ENCODE results near the gene NUMB.

The NUMB gene

DNA sequence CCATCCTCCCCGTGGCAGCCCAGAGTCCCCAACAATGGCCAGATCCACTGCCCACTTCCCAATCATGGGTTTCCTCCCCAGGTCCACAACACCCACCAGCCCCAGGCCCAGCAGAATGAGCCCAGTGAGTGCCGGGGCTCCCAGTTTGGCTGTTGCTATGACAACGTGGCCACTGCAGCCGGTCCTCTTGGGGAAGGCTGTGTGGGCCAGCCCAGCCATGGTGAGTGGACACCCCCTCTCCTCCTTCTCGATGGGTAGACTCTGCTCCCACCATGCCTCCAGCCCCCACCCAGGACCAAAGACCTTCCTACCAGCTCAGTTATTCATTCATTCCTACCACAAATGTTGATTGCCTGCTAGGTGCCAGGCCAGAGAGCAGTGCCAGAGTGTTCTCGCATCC lies 197.3 kb downstream of the NUMB start:
- no peak for DNase-seq (ENCODE audit: low read depth in 2 of 2)

DNA sequence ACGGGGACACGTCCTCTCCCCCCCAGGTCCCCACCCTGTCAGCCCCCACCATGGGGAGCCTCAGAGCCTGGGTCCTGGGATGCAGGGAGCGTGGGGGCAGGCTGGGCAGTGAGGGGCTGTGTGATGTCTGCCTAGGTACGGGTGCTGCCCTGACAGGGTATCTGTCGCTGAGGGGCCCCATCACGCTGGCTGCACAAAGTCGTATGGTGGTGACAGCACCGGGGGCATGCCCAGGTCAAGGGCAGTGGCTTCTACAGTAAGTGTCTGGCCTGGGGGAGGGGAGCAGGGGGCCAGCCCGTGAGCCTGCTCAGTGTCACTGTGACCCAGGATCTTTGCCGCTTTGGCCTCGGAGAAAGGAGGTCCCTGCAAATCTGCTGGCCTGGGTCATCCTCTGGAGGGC lies 197.8 kb downstream of the NUMB start:
- no peak for DNase-seq (ENCODE audit: low read depth in 2 of 2)

DNA sequence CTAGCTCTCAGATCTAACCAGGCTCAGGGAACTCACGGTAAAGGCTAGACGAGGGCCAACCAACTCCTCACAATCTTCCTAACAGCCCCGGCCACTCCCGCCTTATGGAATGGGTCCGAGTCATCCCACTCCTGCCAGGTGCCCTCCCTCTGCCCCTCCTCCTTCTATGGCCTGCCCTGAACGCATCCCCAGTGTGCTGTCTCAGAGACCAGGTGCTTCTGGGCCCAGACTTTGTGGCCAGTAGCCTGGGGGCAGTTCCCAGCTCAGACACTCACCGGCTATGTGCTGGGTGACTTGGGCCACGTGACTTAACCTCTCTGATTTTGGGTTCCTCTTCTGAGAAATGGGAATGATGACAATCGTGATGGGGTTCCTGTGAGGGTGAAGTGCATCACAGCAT lies 198.5 kb downstream of the NUMB start:
- DNase-seq (ENCODE audit: low read depth in 2 of 2): no peak

DNA sequence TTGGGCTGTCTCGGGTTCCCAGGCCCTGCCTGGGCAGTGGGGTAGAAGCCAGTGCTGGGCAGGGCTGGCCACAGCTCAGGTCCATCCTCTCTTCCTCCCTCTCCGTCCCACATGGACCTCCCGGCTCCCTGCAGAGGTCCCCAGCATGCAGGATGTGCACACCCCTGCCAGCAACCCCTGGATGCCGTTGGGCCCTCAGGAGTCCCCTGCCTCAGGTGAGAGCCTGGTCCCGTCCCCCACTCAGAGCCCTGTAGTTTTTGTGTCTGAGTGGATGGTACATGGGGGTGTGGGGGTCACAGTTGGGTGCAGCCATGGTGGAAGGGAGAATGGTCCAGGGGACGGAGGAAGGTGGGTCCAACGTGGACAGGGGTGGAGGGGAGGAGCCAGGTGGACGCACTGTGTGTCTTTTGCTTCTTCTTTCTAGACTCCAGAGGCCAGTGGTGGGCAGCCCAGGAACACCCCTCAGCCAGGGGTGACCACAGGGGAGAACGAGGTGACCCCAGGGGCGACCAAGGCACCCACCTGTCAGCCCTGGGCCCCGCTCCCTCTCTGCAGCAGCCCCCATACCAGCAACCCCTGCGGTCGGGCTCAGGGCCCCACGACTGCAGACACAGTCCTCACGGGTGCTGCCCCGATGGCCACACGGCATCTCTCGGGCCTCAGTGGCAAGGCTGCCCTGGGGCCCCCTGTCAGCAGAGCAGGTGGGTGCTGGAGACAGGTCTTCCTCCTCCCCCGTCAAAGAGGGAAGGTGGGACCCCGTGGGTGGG lies 199.3 kb downstream of the NUMB start:
- DNase-seq (ENCODE audit: low read depth in 2 of 2): no peak

DNA sequence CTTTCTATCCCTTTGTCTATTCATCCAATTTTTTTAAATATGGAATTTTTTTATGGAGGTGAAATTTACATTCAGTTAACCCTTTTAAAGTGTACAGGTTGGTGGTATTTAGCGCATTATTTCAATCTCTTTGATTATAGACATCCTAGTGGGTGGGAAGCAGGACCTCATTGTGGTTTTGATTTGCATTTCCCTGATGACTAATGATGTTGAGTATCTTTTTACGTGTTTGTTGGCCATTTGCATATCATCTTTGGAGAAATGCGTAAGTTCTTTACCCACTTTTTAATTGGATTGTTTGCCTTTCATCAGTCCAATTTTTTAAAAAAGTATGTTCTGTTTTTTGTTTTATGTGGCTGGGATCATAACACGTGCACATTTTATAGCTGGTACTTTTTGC lies 200.3 kb downstream of the NUMB start:
- DNase-seq (ENCODE audit: low read depth in 2 of 2): no peak

DNA sequence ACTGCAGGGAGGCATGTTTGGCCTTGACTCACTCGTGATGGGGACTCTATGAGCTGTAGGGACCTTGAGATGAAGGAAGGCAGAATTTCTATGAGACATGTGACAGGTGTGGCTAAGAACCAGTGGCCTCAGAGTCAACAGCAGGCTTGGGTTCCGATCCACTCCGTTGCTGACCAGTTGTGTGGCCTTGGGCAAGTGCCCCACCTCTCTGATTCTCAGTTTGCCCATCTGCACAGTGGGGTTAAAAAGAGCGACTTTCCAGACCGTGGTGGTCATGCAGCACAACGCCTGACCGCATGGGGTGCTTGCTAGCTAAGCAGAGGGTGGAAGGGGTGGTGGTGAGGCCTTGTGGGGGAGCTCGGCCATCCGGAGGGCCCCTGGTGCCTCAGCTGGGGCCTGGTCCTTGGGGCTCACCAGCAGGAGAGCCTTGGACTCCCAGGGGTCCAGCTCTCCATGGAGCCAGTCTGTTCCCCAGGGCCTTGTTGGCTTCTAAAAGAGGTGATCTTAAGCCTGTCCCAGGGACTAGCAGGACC lies 202.6 kb downstream of the NUMB start:
- no peak for DNase-seq (ENCODE audit: low read depth in 2 of 2)

DNA sequence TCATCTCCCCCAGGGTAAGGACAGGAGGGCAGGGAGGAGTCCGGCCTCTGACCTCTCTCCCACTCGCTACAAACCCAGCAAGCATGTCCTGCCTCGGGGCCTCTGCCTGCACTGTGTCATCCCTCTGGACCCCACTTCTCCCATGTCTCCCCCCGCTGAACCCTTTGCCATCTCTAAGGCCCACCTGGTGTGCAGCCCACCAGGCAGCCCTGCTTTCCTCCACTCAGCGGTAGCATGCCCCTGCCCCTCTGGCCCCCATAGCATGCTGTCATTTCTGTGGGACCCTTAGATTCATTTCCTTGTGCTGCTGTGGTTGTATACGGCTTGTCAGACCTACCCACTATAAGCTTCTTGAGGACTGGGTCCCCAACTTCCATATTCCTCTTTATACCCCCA lies 203.3 kb downstream of the NUMB start:
- DNase-seq (ENCODE audit: low read depth in 2 of 2): no peak

DNA sequence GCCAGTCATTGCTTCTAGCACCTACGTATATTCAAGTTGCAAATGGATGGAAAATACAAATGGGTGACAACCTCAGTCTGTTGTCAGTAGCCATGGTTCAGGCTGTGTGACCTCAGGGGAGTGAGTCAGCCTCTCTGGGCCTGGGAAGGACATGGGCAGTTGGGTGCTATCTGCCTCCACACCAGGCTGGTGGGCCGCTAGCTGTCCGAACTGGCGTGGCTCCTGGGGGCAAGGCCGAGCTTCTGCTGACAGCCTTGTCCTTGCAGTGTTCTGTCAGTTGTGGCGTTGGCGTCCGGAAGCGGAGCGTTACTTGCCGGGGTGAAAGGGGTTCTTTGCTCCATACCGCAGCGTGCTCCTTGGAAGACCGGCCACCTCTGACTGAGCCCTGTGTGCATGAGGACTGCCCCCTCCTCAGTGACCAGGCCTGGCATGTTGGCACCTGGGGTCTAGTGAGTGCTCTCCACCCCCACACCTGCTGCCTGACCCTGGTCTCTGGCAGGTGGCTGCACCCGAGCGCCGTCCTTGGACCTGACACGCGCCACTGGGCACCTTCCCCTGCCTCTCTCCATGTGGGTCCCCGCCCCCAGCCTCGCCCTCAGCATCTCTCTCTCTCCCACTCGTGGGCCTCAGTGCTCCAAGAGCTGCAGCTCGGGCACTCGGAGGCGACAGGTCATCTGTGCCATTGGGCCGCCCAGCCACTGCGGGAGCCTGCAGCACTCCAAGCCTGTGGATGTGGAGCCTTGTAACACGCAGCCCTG lies 203.9 kb downstream of the NUMB start:
- no peak for DNase-seq (ENCODE audit: low read depth in 2 of 2)

DNA sequence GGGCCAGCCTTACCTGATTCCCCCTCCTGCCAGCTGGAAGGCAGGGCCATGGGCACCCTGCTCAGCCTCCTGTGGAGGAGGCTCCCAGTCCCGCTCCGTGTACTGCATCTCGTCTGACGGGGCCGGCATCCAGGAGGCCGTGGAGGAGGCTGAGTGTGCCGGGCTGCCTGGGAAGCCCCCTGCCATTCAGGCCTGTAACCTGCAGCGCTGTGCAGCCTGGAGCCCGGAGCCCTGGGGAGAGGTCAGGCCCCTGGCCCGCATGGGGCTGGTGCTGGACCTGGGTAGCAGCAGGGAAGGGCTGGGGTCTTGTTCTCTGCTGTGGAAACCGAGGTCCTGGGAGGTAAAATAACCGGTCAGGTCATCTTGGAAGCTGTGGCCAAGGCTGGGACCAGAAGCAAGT lies 204.6 kb downstream of the NUMB start:
- DNase-seq (ENCODE audit: low read depth in 2 of 2): no peak

DNA sequence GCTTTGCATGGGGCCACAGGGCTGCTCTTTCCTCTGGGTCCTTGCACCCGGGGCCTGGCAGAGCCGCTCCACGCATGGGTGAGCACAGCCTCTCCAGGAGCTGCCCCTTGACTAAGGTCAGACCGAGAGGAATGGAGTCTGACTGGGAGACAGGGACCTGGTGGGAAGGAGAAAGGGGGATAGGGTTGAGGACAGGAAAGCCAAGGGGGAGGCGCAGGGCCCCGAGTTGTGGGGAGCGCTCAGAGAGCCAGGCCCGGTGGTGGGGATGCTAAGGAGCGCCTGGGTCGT lies 205.1 kb downstream of the NUMB start:
- DNase-seq (ENCODE audit: low read depth in 2 of 2): no peak

DNA sequence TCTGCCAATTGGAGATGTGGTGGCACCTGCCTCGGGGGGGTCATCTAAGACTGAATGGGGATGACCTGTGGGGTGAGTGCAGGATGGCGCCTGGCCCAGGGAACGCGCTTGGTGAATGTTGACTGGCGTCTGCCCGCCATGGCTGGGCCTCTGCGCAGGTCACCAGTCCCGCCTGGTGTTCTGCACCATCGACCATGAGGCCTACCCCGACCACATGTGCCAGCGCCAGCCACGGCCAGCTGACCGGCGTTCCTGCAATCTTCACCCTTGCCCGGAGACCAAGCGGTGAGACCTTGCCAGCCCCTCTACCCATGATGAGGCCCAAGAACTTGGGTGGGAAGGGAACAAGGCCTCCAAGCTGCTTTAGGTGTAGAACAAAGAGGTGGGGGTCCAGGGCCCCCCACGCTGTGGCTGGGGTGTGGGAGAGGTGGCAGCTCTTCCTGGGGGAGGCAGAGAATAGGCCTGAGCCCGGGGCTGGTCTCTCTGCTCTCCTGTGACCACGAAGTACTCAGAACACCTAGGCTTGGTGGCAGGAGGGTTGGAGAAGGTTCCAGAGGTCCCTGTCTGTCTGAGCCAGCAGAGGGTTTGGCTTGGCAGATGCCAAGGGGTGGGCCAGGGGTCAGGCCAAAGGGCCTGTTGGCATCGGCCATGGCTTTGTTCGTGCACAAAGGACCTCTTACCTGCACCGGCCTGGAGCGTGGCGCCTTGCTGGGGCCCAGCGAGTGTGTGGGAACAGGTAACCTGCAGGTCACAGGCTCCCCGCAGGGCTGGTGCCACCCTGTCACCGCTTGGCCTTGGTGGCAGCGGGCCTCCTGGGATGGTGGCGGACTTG lies 205.6 kb downstream of the NUMB start:
- no peak for DNase-seq (ENCODE audit: low read depth in 2 of 2)

DNA sequence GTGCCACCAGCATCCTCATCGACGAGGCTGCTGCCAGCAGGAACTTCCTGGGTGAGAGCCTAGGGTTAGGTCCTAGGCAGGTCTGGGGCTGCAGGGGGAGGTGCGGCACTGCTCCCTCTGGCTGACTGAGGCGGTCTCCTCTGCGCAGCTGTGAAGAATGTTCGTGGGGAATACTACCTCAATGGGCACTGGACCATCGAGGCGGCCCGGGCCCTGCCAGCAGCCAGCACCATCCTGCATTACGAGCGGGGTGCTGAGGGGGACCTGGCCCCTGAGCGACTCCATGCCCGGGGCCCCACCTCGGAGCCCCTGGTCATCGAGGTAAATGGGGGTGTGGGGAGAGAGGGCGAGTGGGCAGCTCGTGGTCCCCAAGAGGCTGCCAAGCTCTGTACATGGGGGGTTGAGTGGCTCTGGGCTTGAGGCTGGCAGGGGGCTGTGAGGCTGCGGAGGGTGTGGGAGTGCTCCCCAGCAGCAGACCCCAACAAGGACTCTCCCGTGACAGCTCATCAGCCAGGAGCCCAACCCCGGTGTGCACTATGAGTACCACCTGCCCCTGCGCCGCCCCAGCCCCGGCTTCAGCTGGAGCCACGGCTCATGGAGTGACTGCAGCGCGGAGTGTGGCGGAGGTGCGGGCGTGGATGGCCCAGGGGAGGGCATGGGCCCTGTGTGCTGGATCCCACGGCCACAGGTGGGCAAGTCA lies 206.7 kb downstream of the NUMB start:
- no peak for DNase-seq (ENCODE audit: low read depth in 2 of 2)

DNA sequence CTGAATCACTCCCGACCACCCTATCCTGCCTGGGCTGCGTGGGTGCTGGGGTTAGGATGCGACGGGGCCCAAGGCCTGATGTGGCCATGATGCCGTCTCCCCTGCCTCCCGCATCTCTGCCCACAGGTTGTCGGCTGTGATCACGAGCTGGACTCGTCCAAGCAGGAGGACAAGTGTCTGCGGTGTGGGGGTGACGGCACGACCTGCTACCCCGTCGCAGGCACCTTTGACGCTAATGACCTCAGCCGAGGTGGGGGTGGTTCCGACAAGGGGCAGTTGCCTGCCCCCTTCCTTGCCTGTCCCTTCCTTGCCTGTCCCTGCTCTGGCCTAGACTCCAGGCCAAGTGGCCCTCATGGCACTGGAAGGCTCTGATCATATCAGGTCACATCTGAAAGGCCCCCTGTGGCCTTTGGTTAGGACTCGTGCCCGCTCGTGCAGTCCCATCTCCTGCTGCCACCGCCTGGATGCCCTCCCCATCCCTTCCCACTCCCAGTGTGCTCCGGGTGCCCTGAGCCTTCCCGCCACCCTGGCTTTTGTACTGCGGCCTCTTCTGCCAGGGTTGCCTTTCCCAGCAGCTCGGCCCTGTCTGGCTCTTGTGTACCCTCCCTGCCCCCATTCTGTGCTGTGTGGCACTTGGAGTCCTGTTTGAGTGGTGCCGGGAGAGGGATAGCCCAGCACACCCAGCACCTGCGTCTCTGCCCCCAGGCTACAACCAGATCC lies 207.4 kb downstream of the NUMB start:
- no peak for DNase-seq (ENCODE audit: low read depth in 2 of 2)

DNA sequence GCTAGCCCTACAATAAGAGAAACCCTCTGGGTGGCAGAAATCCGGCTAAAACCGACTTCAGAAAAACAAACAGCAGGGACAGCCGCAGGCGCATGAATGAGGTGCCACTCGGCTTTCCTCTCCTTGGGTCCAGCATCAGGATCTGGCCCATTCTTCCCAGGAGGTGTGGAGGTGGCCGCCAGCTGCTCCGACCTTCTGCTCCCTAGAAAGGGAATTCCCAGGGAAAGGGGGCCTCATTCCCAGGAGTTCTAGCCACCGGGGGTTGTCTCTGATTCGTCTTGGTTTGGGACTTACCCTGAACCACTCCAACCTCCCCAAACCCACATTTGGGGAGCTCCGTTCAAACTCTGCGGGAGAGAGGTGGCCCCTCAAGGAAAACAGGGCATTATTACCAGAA lies 208.0 kb downstream of the NUMB start:
- no peak for DNase-seq (ENCODE audit: low read depth in 2 of 2)

DNA sequence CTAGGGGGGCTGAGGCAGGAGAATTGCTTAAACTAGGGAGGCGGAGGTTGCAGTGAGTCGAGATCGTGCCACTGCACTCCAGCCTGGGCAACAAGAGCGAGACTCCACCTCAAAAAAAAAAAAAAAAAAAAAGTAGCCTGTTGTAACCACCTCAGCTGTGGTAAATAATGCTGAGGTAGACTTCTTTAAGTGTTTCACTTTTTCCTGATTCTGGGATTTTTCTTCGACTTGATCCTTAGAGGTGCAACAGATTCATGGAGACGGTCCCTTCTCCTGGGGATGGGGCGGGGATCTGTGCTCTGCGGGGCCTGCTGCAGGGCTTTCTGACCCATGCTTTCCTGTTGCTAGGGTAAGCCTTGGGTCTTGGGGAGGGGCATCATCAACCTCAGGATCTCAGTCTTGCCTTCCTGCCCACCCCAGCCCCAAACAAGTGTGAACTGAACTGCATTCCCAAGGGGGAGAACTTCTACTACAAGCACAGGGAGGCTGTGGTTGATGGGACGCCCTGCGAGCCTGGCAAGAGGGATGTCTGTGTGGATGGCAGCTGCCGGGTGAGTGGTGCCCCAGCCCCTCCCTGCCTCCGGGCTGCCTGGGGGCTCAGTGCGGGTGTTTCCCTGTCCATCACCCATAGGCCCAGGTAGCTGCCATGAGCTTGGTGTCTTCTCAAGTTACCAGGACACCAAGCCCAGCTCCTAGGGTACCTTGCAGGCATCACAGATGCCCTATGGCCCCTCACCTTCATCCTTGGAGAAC lies 208.6 kb downstream of the NUMB start:
- DNase-seq (ENCODE audit: low read depth in 2 of 2): no peak

DNA sequence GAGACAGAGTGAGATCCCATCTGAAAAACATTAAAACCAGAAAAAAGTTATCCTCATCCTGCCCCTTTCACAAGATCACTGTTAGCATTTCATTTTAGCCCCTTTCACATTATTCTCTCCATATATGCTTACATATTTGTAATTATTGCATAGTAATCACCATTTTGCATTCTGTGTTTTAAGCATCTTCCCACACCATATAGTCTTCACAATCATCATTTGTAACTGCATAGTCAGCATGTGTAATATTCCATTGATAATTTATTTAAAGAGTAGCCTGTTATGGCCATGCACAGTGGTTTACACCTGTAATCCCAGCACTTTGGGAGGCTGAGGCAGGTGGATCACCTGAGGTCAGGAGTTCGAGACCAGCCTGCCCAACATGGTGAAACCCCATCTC lies 209.2 kb downstream of the NUMB start:
- no peak for DNase-seq (ENCODE audit: low read depth in 2 of 2)

DNA sequence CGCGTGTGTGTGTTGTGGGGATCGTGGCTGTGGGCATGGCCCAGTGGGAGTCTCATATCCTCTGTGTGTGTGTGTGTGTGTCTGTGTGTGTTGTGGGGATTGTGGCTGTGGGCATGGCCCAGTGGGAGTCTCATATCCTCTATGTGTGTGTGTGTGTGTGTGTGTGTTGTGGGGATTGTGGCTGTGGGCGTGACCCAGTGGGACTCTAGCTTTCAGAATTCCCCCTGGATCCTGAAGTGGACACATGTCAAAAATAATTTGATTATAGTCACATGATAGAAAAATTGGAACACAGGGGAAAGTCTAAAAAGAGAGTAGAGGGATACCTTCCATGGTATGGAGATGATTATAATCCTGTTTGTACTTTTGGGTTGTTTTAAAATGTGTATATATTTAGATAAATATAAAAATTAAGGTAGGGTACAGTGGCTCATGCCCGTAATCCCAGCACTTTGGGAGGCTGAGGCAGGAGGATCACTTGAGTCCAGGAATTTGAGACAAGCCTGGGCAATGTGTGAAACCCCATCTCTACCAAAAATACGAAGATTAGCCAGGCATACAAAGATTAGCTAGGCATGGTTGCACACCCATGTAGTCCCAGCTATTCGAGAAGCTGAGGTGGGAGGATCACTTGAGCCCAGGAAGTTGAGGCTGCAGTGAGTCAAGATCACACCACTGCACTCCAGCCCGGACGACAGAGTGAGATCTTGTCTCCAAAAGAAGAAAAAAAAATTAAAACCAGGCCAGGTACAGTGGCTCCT lies 210.1 kb downstream of the NUMB start:
- no peak for DNase-seq (ENCODE audit: low read depth in 2 of 2)

DNA sequence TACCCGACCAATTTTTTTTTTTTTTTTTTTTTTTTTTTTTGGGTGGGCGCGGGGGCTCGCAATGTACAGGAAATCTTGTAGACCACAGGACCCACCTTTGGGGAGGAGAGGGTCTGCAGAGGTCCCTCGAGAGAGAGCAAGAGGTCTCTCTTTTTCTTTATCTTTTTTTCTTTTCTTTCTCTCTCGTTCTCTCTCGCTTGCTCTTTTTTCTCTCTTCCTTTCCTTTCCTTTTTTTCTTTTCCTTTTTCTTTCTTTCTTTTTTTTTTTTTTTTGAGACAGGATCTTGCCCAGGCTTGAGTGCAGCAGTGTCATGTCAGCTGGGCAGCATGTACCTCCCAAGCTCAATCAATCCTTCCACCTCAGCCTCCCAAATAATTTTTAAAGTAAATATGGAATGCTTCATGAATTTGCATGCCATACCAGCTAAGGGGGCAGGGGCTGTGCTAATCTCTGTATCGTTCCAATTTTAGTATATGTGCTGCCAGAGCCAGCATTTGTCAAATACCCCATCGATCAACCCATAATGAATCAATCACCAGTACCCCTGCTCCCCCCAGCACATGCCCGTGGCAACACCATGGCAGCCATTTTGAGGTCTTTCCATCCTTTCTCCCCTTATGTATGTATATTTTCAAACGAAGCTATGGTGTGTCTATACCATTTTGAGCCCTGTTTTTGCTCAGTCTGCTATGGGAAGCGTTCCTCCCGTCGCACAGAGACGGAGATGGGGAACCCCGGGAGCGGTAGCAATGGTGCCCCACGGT lies 211.8 kb downstream of the NUMB start:
- DNase-seq (ENCODE audit: low read depth in 2 of 2): no peak
